Measurements from ENCODE around the gene TMEM33. TPM values are rescaled to one million over a fixed set of nuclear protein-coding genes. Genes with fewer than 3 reads are reported as not detected.

TMEM33 gene
- total RNA-seq, 1 donor from 2014 or later = 68.8 TPM

GRCh38 chr4:41939016-41939626 lies 3.9 kb downstream of the TMEM33 start:
- no peak for DNase-seq (ENCODE audit: low read depth, low spot score)

- DNase-seq (ENCODE audit: low read depth, low spot score) = no peak
Measured at GRCh38 chr4:41940834-41941233, 5.6 kb downstream of the TMEM33 start.

GRCh38 chr4:41943506-41943905 lies 8.3 kb downstream of the TMEM33 start:
- DNase-seq (ENCODE audit: low read depth, low spot score) = no peak

- no peak for DNase-seq (ENCODE audit: low read depth, low spot score)
Measured at GRCh38 chr4:41944089-41944488, 8.9 kb downstream of the TMEM33 start.

- DNase-seq (ENCODE audit: low read depth, low spot score) = no peak
Measured at GRCh38 chr4:41949531-41949930, 14.3 kb downstream of the TMEM33 start.

GRCh38 chr4:41957634-41958033 lies 22.4 kb downstream of the TMEM33 start:
- no peak for DNase-seq (ENCODE audit: low read depth, low spot score)

- no peak for DNase-seq (ENCODE audit: low read depth, low spot score)
Measured at GRCh38 chr4:41963105-41963504, 27.9 kb downstream of the TMEM33 start.

- no peak for DNase-seq (ENCODE audit: low read depth, low spot score)
Measured at GRCh38 chr4:41964401-41964800, 29.2 kb downstream of the TMEM33 start.

- DNase-seq (ENCODE audit: low read depth, low spot score) = no peak
Measured at GRCh38 chr4:41967392-41967791, 32.2 kb downstream of the TMEM33 start.

GRCh38 chr4:41969671-41970070 lies 34.4 kb downstream of the TMEM33 start:
- no peak for DNase-seq (ENCODE audit: low read depth, low spot score)

GRCh38 chr4:41975341-41975740 lies 40.1 kb downstream of the TMEM33 start:
- no peak for DNase-seq (ENCODE audit: low read depth, low spot score)

- no peak for DNase-seq (ENCODE audit: low read depth, low spot score)
Measured at GRCh38 chr4:41976775-41977516, 41.7 kb downstream of the TMEM33 start.

- DNase-seq (ENCODE audit: low read depth, low spot score) = no peak
Measured at GRCh38 chr4:41977709-41978108, 42.5 kb downstream of the TMEM33 start.

- no peak for DNase-seq (ENCODE audit: low read depth, low spot score)
Measured at GRCh38 chr4:41981456-41981855, 46.2 kb downstream of the TMEM33 start, which contains the start of gene DCAF4L1. DCAF4L1 (plus strand) TSS chr4:41981756; CDS start chr4:41981793, 37 bp downstream.

GRCh38 chr4:41982716-41983115 lies 47.5 kb downstream of the TMEM33 start:
- no peak for DNase-seq (ENCODE audit: low read depth, low spot score)

- no peak for DNase-seq (ENCODE audit: low read depth, low spot score)
Measured at GRCh38 chr4:41985151-41985550, 49.9 kb downstream of the TMEM33 start.

GRCh38 chr4:41989994-41990364 lies 54.8 kb downstream of the TMEM33 start:
- no peak for DNase-seq (ENCODE audit: low read depth, low spot score)

GRCh38 chr4:41990365-41991111 lies 55.3 kb downstream of the TMEM33 start, which contains the start of gene SLC30A9:
SLC30A9 (plus strand) TSS chr4:41990530; CDS start chr4:41990652, 122 bp downstream.
- DNase-seq (ENCODE audit: low read depth, low spot score) = peak; percentile 83

GRCh38 chr4:41991916-41992767 lies 56.9 kb downstream of the TMEM33 start:
- DNase-seq (ENCODE audit: low read depth, low spot score) = no peak

- no peak for DNase-seq (ENCODE audit: low read depth, low spot score)
Measured at GRCh38 chr4:41992967-41993857, 58.0 kb downstream of the TMEM33 start.

Data from pulmonary artery endothelial cell (primary cell).